VCaP (cell line): Measurements from ENCODE around the gene BRD4.

ENCODE experiments used
- H3K27ac ChIP-seq: fragments of 450-650 bp; 2 replicates; pipeline ENCODE4 v1.5.1; 2017
- CTCF ChIP-seq: fragments of 450-650 bp; conservative IDR thresholded peaks from 2 replicates; pipeline ENCODE4 v1.5.1; 2017; ENCODE audit warnings: mild to moderate bottlenecking, moderate library complexity

Gene BRD4

GRCh38 chr19:15236886-15237285, 95.5 kb downstream of the BRD4 start:
- TF ChIP-seq CTCF: no peak

GRCh38 chr19:15235781-15236180, 96.6 kb downstream of the BRD4 start:
- H3K27ac ChIP-seq: no peak overlapping the region
- no peak for TF ChIP-seq CTCF

More at GRCh38 chr19:15236886-15237285, 95.5 kb downstream of the BRD4 start:
- no peak overlapping the region for H3K27ac ChIP-seq

GRCh38 chr19:15234431-15235130, 97.8 kb downstream of the BRD4 start:
- no peak for TF ChIP-seq CTCF
- H3K27ac ChIP-seq: no peak overlapping the region

- no peak for TF ChIP-seq CTCF
- no peak overlapping the region for H3K27ac ChIP-seq
Observed at GRCh38 chr19:15231271-15231670, 101.1 kb downstream of the BRD4 start.

GRCh38 chr19:15227261-15227660, 105.1 kb downstream of the BRD4 start:
- H3K27ac ChIP-seq: no peak overlapping the region
- no peak for TF ChIP-seq CTCF

- no peak overlapping the region for H3K27ac ChIP-seq
- TF ChIP-seq CTCF: no peak
Observed at GRCh38 chr19:15225760-15226159, 106.6 kb downstream of the BRD4 start.

GRCh38 chr19:15223649-15224361, 108.5 kb downstream of the BRD4 start:
- TF ChIP-seq CTCF: no peak
- peak overlapping the region; percentile 44; the same call in 1 of the 2 replicates for H3K27ac ChIP-seq
